H7 (cell line): ENCODE results near the gene KIF3B. TPM values are rescaled to one million over a fixed set of nuclear protein-coding genes. Genes with fewer than 3 reads are reported as not detected.

Experiments used
- DNase-seq: peaks from one replicate; pipeline ENCODE4 v3.0.0; 2012
- H3K27me3 ChIP-seq: 2 replicates; pipeline ENCODE4 v1.6.0; 2011; ENCODE audit warnings: mild to moderate bottlenecking, low read length; ENCODE audit not compliant: control insufficient read depth, insufficient read depth
- H3K36me3 ChIP-seq: replicated peaks from 2 replicates; pipeline ENCODE4 v1.5.1; 2011; ENCODE audit warnings: low read length; ENCODE audit not compliant: control insufficient read depth, insufficient read depth
- H3K4me3 ChIP-seq: 2 replicates; pipeline ENCODE4 v1.5.1; 2011; ENCODE audit warnings: low read depth, mild to moderate bottlenecking, control low read depth, low read length, moderate library complexity; ENCODE audit not compliant: insufficient read depth
- total RNA-seq: library from RNA; depleted of rRNA; stranded (reverse); fragments of >200 nt; shearing (Covaris generic); gene quantifications from 2 replicates; pipeline ENCODE4 v1.2.3, GENCODE V29; 2014; rRNA removed

KIF3B gene
- total RNA-seq, result 8.4 and 9.5 TPM in 2 replicates

DNA sequence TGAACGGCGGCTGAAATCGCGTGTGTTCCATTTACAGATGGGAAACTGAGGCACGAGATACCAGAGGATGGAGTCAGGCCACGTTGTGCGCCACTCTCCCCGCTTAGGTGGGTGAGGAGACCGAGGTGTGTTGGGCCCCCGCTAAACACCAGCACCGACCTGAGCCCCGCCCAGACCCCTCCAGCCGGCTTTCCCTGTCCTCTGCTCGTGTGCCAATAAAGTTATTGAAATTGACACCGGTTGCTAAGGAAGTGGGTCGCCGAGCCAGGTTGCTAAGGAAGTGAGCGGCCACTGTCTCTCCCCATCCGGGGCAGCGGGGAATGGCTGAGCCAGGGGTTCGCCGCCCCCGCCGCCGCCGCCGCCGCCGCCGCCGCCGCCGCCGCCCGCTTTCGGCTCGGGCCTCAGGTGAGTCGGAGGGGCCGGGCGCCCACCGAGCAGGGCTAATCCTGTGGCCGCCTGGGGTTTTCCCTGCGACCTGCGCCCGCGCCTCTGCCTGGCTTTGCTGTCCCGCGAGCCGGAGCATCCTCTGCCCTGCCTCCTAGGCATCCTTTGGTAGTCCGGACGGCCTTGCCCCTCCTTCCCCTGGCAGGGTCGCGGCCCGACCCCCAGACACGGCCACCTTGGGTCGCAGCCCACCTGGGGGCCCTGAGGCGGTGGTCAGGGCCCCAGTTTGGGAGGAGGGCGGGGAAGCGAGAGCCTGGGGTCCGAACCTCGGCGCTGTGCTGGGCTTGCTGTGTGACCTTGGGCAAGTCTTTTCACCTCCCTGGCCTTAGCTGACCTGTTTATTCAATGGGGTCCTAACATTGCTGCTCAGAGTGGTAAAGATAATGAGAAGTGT lies at the start of gene KIF3B:
Gene KIF3B, plus strand, starts transcription at position 291 of the 838 bp plus-strand sequence. CDS start 32,127 bp downstream, outside the sequence.
- DNase-seq, result peak; percentile 98
- peak within 1 kb of the TSS; percentile 70 for H3K4me3 ChIP-seq

DNA sequence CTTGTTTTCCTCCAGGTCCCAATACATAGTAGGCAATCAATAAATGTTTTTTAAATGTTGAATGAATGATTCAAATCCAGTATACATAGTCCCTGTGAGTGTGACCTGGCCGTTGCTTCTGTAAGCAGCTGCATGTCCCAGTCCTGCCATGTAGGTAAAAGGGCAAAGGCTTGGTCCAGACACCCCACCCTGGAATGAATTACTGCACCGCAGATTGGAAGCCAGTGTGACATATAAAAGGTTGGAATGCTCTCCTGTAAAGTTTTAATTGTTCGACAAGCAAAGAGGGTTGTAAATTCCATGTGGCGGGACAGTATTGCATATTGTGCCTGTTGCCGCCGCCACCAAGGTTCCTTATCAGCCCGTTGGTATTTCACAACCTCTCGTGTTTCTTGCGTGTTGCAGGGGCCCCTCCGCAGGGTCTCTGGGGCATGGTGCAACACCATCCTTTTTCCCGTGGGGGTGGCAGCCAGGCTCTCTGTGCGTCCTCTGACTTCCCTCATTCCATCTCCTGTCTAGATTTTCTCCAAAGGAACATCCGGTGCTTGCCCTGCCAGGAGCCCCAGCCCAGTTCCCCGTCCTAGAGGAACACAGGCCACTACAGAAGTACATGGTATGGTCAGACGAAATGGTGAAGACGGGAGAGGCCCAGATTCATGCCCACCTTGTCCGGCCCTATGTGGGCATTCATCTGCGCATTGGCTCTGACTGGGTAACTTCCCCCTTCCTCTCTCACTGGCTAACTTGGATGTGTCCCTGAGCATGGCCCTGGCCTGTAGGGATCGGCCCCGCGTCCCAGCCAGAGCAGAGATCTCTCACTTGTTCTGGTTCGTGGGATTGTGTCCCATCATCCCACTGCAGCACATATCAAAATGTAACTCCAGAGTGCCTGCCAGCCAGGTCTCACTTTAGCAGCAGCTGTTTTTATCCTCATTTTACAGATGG lies 49.4 kb upstream of the KIF3B start:
- Histone ChIP-seq H3K4me3 (no peak overlapping the region), H3K36me3 (peaks cover 33% of the 10 kb centered on the region), H3K27me3 (no peaks in the 10 kb centered on the region)
- DNase-seq, result no peak

More for the DNA sequence above, at the start of gene KIF3B:
- H3K36me3 ChIP-seq, result no peaks in the 10 kb centered on the region
- H3K27me3 ChIP-seq, result no peaks in the 10 kb centered on the region

DNA sequence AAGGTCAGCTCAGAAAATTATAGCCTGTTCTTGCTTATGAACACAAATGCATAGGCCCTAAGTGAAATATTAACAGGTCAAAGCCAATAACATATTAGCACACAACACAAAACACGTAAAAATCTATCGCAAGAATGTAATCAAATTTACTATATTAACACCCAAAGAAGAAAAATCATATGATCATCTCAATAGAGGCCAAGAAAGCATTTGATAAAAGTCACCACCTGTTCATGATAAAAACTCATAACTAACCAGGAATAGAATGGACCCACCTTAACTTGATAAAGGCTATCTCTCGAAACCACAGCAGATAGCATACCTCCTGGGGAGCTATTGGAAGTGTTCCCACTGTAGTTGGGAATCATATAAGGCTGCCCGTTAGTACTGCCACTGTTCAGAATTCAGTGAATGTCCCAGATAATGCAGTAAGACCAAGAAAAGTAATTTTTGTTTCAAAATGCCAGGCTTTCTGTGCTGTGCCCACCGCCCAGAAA lies 48.2 kb upstream of the KIF3B start:
- peaks cover 35% of the 10 kb centered on the region for H3K36me3 ChIP-seq
- no peak for DNase-seq

DNA sequence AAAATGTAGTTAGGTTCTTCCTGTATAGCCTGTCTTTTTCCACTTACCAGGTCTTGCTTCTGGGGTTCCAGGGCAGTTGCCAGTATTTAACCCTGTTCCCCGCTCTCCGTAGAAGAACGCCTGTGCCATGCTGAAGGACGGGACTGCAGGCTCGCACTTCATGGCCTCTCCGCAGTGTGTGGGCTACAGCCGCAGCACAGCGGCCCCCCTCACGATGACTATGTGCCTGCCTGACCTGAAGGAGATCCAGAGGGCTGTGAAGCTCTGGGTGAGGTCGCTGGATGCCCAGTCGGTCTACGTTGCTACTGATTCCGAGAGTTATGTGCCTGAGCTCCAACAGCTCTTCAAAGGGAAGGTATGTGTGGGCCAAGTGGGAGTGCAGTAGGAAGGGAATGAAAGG lies 46.7 kb upstream of the KIF3B start:
- no peak for DNase-seq
- Histone ChIP-seq H3K27me3 (no peaks in the 10 kb centered on the region), H3K4me3 (no peak overlapping the region), H3K36me3 (peaks cover 38% of the 10 kb centered on the region)

More for the DNA sequence above, 48.2 kb upstream of the KIF3B start:
- no peak overlapping the region for H3K4me3 ChIP-seq
- no peaks in the 10 kb centered on the region for H3K27me3 ChIP-seq

DNA sequence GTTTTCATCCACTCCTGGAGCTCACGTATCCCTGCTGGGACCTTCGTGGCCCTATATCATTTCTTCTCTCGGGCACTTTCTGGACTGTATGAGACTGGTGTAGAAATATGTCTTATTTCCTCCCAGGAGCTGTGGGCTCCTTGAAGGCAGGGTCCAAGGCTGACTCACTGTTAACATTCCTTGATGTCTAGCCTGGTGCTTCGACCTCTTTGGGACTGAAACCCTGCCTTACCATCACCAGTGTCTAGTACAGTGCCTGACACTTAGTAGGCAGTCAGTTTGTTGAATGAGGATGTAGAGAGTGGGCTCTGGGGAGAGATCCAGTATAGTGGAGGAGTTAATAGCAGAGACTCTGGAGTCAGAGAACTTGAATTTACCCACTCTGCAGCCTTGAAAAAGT lies 46.2 kb upstream of the KIF3B start:
- no peak for DNase-seq
- Histone ChIP-seq H3K36me3 (peaks cover 37% of the 10 kb centered on the region), H3K27me3 (no peaks in the 10 kb centered on the region), H3K4me3 (no peak overlapping the region)

DNA sequence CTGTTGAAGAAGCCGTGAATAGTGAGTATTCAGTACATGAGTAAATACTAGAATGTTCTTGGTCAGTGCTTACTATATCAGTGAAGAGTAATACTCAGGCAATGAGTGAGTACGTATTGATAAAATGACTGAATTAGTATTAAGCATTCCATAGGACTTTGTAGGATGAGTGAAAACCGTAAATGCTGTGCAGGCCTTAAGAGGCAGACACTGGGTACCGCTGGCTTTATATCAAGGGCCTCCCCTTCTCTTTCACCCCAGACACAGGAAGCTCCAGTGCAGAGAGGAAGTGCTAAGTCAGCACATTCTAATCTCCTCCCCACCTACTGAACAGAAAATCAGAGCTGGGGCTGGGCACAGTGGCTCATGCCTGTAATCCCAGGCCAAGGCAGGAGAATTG lies 45.6 kb upstream of the KIF3B start:
- Histone ChIP-seq H3K27me3 (no peaks in the 10 kb centered on the region), H3K4me3 (no peak overlapping the region), H3K36me3 (peaks cover 37% of the 10 kb centered on the region)
- no peak for DNase-seq

DNA sequence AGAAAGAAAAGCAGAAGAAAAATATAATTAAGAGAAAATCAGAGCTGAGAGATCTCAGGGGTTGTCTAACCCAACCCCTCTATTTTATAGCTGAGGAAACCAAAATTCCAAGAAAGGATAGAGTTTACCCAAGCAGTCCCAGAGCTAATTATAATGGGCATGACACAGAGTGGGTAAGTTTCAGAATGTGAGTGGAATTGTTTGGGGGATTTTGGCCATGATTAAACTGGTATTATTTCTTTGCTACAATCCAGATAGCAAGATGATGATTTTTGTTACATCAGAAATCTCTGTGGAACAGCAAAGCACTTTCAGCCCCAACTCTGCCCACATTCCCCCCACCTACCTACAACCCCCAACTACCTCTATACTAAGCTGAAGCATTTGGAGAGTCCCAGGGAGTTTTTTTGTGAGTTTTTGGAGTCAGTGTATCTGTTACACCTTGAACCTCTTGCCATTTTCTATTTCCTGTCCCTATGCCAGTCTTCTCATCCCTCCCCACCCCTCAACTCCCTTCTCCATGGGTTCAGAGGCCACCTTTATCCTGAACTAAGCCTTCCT lies 45.0 kb upstream of the KIF3B start:
- no peak for DNase-seq
- peaks cover 36% of the 10 kb centered on the region for H3K36me3 ChIP-seq
- no peak overlapping the region for H3K4me3 ChIP-seq
- H3K27me3 ChIP-seq, result no peaks in the 10 kb centered on the region

DNA sequence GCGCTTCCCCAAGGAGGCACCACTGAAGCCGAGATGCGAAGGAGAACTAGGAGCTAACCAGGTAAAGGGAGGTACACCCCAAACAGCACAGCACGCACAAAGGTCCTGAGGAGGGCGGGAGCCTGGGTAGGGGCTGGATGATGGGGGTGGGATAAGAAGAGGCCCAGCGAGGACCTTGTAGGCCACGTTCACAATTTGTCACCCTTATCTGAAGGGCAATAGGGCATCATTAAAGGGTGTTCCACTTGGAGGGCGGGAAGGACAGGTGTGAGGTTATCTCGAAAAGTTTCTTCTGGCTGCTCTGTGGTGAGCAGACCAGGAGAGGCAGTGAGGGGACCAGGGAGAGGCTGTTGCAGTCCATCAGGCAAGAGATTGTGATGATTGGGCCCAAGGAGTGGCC lies 44.2 kb upstream of the KIF3B start:
- peaks cover 33% of the 10 kb centered on the region for H3K36me3 ChIP-seq
- H3K4me3 ChIP-seq, result no peak overlapping the region
- no peaks in the 10 kb centered on the region for H3K27me3 ChIP-seq
- DNase-seq, result no peak

DNA sequence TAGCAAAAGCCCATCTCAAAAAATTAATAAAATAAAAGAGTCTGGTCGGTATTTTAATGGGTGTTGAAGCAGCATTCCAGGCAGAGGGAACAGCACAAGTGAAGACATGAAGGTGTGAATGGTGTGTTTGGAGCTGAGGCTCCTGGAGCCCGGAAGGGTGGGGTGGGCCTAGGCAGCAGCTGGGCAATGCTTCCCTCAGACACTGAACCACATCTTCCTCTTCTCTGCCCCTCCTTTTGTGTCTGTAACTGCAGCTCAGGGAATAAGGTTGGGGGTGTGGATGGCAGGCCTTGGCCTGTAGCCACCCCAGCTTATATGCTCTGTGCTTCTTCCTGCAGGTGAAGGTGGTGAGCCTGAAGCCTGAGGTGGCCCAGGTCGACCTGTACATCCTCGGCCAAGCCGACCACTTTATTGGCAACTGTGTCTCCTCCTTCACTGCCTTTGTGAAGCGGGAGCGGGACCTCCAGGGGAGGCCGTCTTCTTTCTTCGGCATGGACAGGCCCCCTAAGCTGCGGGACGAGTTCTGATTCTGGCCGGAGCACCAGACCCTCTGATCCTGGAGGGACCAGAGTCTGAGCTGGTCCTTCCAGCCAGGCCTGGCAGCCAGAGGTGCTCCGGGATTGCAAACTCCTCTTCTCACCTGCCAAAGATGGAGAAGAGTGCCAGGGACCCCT lies 43.2 kb upstream of the KIF3B start:
- no peaks in the 10 kb centered on the region for H3K27me3 ChIP-seq
- peaks cover 29% of the 10 kb centered on the region for H3K36me3 ChIP-seq
- no peak for DNase-seq
- H3K4me3 ChIP-seq, result no peak overlapping the region

DNA sequence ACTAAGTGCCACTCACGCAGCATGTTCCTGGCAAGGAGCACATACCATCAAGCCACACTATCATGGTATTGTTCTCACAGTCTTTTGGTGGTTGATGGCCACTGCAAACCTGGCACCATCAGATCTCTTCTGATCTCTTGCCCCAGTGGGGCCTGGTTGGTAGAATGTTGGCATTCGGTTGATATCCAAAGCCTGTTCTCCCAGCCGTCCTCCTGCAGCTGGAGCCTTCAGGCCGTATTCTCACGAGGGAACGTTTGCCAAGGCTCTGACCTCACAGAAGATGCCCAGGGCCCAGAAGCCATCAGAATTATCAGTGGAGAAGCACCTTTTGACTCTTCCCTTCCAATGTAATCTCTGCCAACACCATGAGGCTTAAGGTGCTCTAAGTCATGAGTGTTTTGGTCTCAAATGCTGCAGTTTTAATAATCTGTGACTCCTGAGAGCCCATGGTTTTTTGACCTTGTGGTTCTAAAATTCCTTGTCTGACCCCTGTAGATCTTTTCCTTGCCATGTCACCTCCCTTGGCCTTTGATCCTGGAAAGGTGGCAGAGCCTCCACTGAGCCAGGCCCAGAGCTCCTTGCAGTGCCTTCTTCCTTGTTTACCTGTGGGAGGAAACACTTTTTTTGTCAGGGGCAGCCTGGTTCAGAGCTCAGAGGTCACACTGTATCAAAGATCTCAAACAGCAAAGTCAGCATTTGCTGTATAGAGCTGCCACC lies 42.0 kb upstream of the KIF3B start:
- DNase-seq, result no peak
- Histone ChIP-seq H3K27me3 (no peaks in the 10 kb centered on the region), H3K36me3 (peaks cover 29% of the 10 kb centered on the region), H3K4me3 (no peak overlapping the region)

DNA sequence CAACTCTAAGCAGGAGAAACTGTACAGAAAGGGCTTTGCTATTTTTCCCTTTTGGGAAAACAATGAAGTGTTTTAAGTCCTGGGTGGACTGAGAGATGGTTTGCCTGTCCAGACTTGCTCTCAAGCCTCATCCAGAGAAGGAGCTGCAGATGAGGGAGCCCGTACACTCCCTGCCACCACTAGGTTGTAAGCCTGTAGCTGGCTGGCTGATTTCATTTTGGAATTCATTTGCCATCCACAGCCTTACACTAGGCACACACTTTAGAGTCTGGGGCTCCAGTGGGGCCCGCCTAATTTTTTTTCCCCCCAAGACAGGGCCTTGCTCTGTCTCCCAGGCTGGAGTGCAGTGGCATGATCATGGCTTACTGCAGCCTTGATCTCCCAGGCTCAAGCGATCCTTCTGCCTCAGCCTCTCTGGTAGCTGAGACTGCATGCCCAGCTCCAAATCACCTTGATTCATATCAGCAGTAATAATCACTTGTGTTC lies 41.4 kb upstream of the KIF3B start:
- Histone ChIP-seq H3K27me3 (no peaks in the 10 kb centered on the region), H3K4me3 (no peak overlapping the region), H3K36me3 (peaks cover 24% of the 10 kb centered on the region)
- DNase-seq, result no peak

DNA sequence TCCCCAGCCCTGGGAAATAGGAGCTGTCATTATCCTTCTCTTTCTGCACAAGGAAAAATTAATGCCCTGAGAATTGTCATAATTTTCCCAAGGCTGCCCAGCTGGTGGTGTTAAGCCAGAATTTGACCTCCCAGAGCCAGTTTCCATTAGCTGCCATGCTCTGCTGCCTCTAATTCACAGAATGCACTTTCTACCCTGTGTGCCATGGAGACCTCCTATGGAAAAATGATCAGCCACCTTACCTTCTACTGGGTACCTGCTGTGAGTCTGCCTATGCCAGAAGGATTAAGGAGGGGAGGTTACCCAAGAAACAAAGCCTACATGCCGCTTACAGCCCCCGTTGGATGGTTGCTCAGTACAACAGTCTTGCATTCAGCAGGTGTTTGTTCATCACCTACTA lies 40.6 kb upstream of the KIF3B start:
- H3K4me3 ChIP-seq, result no peak overlapping the region
- DNase-seq, result no peak
- H3K27me3 ChIP-seq, result no peaks in the 10 kb centered on the region
- H3K36me3 ChIP-seq, result peaks cover 19% of the 10 kb centered on the region

DNA sequence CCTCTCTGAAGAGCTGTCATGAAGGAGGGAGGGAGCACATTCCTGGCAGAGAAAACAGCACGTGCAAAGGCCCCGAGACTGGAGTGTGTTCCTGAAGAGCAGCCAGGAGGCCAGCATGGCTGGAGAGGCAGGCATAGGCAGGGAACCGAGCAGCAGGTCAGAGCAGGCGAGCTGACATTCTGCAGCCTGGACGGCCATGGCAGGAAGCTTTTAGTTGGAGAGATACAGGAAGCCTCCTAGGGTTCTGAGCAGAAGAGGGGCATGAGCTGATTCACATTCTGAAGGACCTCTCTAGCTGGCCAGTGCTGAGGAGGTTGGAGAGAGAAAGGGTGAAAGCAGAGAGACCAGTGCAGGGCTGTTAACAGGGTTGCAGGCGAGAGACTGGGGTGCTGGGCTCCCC lies 40.0 kb upstream of the KIF3B start:
- H3K36me3 ChIP-seq, result peaks cover 14% of the 10 kb centered on the region
- H3K4me3 ChIP-seq, result no peak overlapping the region
- no peak for DNase-seq
- no peaks in the 10 kb centered on the region for H3K27me3 ChIP-seq
